Mucosa of descending colon (tissue), 3 donors: Measurements from ENCODE around the gene TFR2. TPM values are rescaled to one million over a fixed set of nuclear protein-coding genes. Genes with fewer than 3 reads are reported as not detected.

ENCODE experiments used
- ATAC-seq: fragments of 200-7000 bp; cut with Tn5 transposase; one replicate; pipeline ENCODE4 v1.9.1; 2020; ENCODE audit warnings: mild to moderate bottlenecking, moderate library complexity
- DNase-seq, 3 donors: peaks; one replicate each; pipeline ENCODE4 v3.0.0-alpha.2; 2020
- H3K36me3 ChIP-seq: fragments of 200-600 bp; one replicate; pipeline ENCODE4 v1.8.0; 2021; ENCODE audit warnings: low read depth, mild to moderate bottlenecking
- H3K4me1 ChIP-seq: fragments of 200-600 bp; one replicate; pipeline ENCODE4 v1.8.0; 2021; ENCODE audit warnings: low read depth, mild to moderate bottlenecking
- H3K4me3 ChIP-seq: fragments of 200-600 bp; one replicate; pipeline ENCODE4 v1.8.0; 2021; ENCODE audit warnings: mild to moderate bottlenecking
- H3K9me3 ChIP-seq: fragments of 200-600 bp; one replicate; pipeline ENCODE4 v1.8.0; 2021; ENCODE audit warnings: mild to moderate bottlenecking
- CTCF ChIP-seq: fragments of 200-600 bp; IDR thresholded peaks from one replicate; pipeline ENCODE4 v1.8.0; 2022; ENCODE audit warnings: antibody characterized with exemption, mild to moderate bottlenecking
- intact Hi-C, 2 donors: fragments of 100-400 bp; cut with DNase I in 1 of 2; cut with micrococcal nuclease in 1 of 2; formaldehyde crosslinking; loops; one replicate each; pipeline versions ENCODE4 v1.11.0 to v1.11.1; 2022; cut with DNase I, micrococcal nuclease
- total RNA-seq, 3 donors: library from RNA; stranded (reverse); fragmentation: NEBNext Ultra II Directional in 2 of 3; extraction: Animal tissue kit (Norgen Biotek cat#: 25700) in 2 of 3; gene quantifications; one replicate each; pipeline versions ENCODE4 v1.2.1 to v1.2.4, GENCODE V29; 2021 to 2023
- donor health status: DM: no; HTN: no; CAD: no; lungs with moderate emphysema.
- donor health status: DM: no; HTN: no; CAD: no.
- donor health status: DM: no; HTN: yes; CAD: no.

TFR2 gene
- total RNA-seq, 3 donors from 2014 or later = 0.57 to 1.2 (median 1.1) TPM

- no peaks in the 10 kb centered on the region for H3K9me3 ChIP-seq
- ATAC-seq = no peak
- no peak for TF ChIP-seq CTCF
- no peak overlapping the region for H3K4me3 ChIP-seq
- intact Hi-C loops = no loop called here
- H3K36me3 ChIP-seq = no peaks in the 10 kb centered on the region
- DNase-seq = peak in 2 of 3 donors; percentile 62 to 78
- H3K4me1 ChIP-seq = peaks cover 19% of the 10 kb centered on the region
Measured at GRCh38 chr7:100602889-100603725, 38.2 kb downstream of the TFR2 start.

- intact Hi-C loops = no loop called here
- Histone ChIP-seq H3K4me1 (peaks cover 18% of the 10 kb centered on the region), H3K36me3 (no peaks in the 10 kb centered on the region), H3K4me3 (no peak overlapping the region), H3K9me3 (no peaks in the 10 kb centered on the region)
- no peak for DNase-seq
- no peak for ATAC-seq
- TF ChIP-seq CTCF = no peak
Measured at GRCh38 chr7:100600730-100601038, 40.7 kb downstream of the TFR2 start.

GRCh38 chr7:100599911-100600729 is 41.2 kb downstream of the TFR2 start:
- no peak for TF ChIP-seq CTCF
- no peaks in the 10 kb centered on the region for H3K9me3 ChIP-seq
- intact Hi-C loops = no loop called here
- H3K4me3 ChIP-seq = no peak overlapping the region
- ATAC-seq (no peak), DNase-seq (no peak)
- H3K4me1 ChIP-seq = peaks cover 14% of the 10 kb centered on the region
- no peaks in the 10 kb centered on the region for H3K36me3 ChIP-seq

- ATAC-seq = no peak
- no peak for TF ChIP-seq CTCF
- peaks cover 5% of the 10 kb centered on the region for H3K4me1 ChIP-seq
- no peaks in the 10 kb centered on the region for H3K9me3 ChIP-seq
- H3K4me3 ChIP-seq = no peak overlapping the region
- no peaks in the 10 kb centered on the region for H3K36me3 ChIP-seq
- no peak for DNase-seq
- intact Hi-C loops = no loop called here
Measured at GRCh38 chr7:100598425-100598824, 42.9 kb downstream of the TFR2 start.

GRCh38 chr7:100595188-100595587 is 46.2 kb downstream of the TFR2 start:
- intact Hi-C loops = no loop called here
- Histone ChIP-seq H3K4me3 (no peak overlapping the region), H3K36me3 (no peaks in the 10 kb centered on the region), H3K4me1 (no peaks in the 10 kb centered on the region), H3K9me3 (no peaks in the 10 kb centered on the region)
- no peak for TF ChIP-seq CTCF
- DNase-seq (peak in 1 of 3 donors; percentile 34), ATAC-seq (no peak)
